ENCODE results near the gene KCNN1.

The KCNN1 gene

GRCh38 chr19:17943274-17944221 is 23.4 kb upstream of the KCNN1 start:
- peaks cover 3 to 36% of the 10 kb centered on the region in 2 experiments; a peak in 2 of 3 replicates for H3K36me3 ChIP-seq (ENCODE audit: control insufficient read depth in 2 of 2, insufficient read depth in 1 of 2, low read length in 2 of 2)
- no peaks in the 10 kb centered on the region for H3K9me3 ChIP-seq (ENCODE audit: control insufficient read depth, insufficient read depth, low read depth, low read length)
- TF ChIP-seq ZNF37A (tag by site-specific recombination; IDR thresholded peaks at IDR 0.05) (no peak), ZNF530 (tag by site-specific recombination; IDR thresholded peaks at IDR 0.05; ENCODE audit: low read depth) (no peak), SALL2 (tag by site-specific recombination; IDR thresholded peaks at IDR 0.05; ENCODE audit: borderline replicate concordance) (no peak), ZNF184 (tag by site-specific recombination; IDR thresholded peaks at IDR 0.05) (no peak), ZNF544 (tag by site-specific recombination; IDR thresholded peaks at IDR 0.05) (no peak), ZBTB20 (tag by site-specific recombination; IDR thresholded peaks at IDR 0.05) (no peak), SP7 (tag by site-specific recombination; IDR thresholded peaks at IDR 0.05) (no peak), ZNF830 (tag by site-specific recombination; IDR thresholded peaks at IDR 0.05; ENCODE audit: low read depth) (no peak), ZNF645 (tag by site-specific recombination; IDR thresholded peaks at IDR 0.05) (no peak), HOXA7 (CRISPR knock-in tag; IDR thresholded peaks at IDR 0.05; ENCODE audit: borderline replicate concordance) (no peak), TRIM28 (IDR thresholded peaks at IDR 0.05; ENCODE audit: borderline replicate concordance, low read length) (no peak), ZNF596 (tag by site-specific recombination; IDR thresholded peaks at IDR 0.05) (no peak), ZNF501 (tag by site-specific recombination; IDR thresholded peaks at IDR 0.05) (no peak), ZNF292 (tag by site-specific recombination; IDR thresholded peaks at IDR 0.05; ENCODE audit: borderline replicate concordance, low read depth) (no peak), OVOL3 (tag by site-specific recombination; IDR thresholded peaks at IDR 0.05) (no peak)
- H3K27ac ChIP-seq (ENCODE audit: extremely low read depth, low read depth, low read length): no peak overlapping the region
- CTCF ChIA-PET: interaction anchor here (0.6 to 9.4 kb wide), 3 partner anchors 23 to 404 kb away, joined by 3 to 92 read pairs (median 3); partner anchors contain the start of gene KCNN1
- no peaks in the 10 kb centered on the region for H3K4me1 ChIP-seq (ENCODE audit: control insufficient read depth, insufficient read depth, low read length)
- POLR2A ChIA-PET: interaction anchor here (0.6 to 1.1 kb wide), 3 partner anchors 11 to 611 kb away, joined by 4 to 5 read pairs (median 5); partner anchors contain the start of gene CCDC124
- H3K4me3 ChIP-seq (ENCODE audit: low read depth, low read length): no peak overlapping the region

GRCh38 chr19:17944301-17944700 is 22.6 kb upstream of the KCNN1 start:
- Histone ChIP-seq H3K9me3 (ENCODE audit: control insufficient read depth, insufficient read depth, low read depth, low read length) (no peaks in the 10 kb centered on the region), H3K36me3 (ENCODE audit: control insufficient read depth in 2 of 2, insufficient read depth in 1 of 2, low read length in 2 of 2) (peaks cover 3 to 34% of the 10 kb centered on the region in 2 experiments; a peak in 2 of 3 replicates), H3K27ac (ENCODE audit: extremely low read depth, low read depth, low read length) (no peak overlapping the region), H3K4me3 (ENCODE audit: low read depth, low read length) (no peak overlapping the region), H3K4me1 (ENCODE audit: control insufficient read depth, insufficient read depth, low read length) (no peaks in the 10 kb centered on the region; the same call in 1 of the 2 replicates)
- CTCF ChIA-PET: interaction anchor here (9.4 kb wide), 1 partner anchor 53 kb away, joined by 92 read pairs; no protein-coding TSS in a partner anchor
- TF ChIP-seq ZNF266 (tag by site-specific recombination; IDR thresholded peaks at IDR 0.05; ENCODE audit: low read depth) (no peak), EGR2 (tag by site-specific recombination; IDR thresholded peaks at IDR 0.05; ENCODE audit: low read depth) (peak; percentile 86), ZFHX2 (tag by site-specific recombination; conservative IDR thresholded peaks at IDR 0.05) (peak; percentile 76), ZNF19 (tag by site-specific recombination; IDR thresholded peaks at IDR 0.05; ENCODE audit: low read depth) (no peak), ZNF704 (tag by site-specific recombination; IDR thresholded peaks at IDR 0.05) (no peak), ZNF555 (tag by site-specific recombination; conservative IDR thresholded peaks at IDR 0.05) (no peak)
- POLR2A ChIA-PET: interaction anchor here (0.6 to 1.2 kb wide), 2 partner anchors 78 to 105 kb away, joined by 4 to 5 read pairs; no protein-coding TSS in a partner anchor

All from HEK293 (cell line).